Spleen (tissue), 7 donors: ENCODE results near the gene PEAK1.

ENCODE experiments used
- CTCF ChIP-seq, 11 experiments: fragments of 200-600 bp in 7 of 11; fragments of 450-650 bp in 4 of 11; sonication (generic) in 4 of 11; IDR thresholded peaks in 8 of 11; conservative IDR thresholded peaks in 3 of 11; 1 replicate in 7 of 11; 2 replicates in 4 of 11; pipeline versions ENCODE4 v1.4.0 to v1.8.0; 2016 to 2021; ENCODE audit warnings: antibody characterized with exemption in 11 of 11, inconsistent platforms in 4 of 11, mild to moderate bottlenecking in 1 of 11
- POLR2A ChIP-seq, 3 donors: fragments of 450-650 bp; IDR thresholded peaks; one replicate each; pipeline ENCODE4 v1.5.1; 2017; ENCODE audit warnings: antibody characterized with exemption in 3 of 3, mild to moderate bottlenecking in 1 of 3
- POLR2AphosphoS5 ChIP-seq, 3 donors: sonication (generic); formaldehyde crosslinking; IDR thresholded peaks; one replicate each; pipeline ENCODE4 v1.5.1; 2017; ENCODE audit warnings: antibody characterized with exemption in 3 of 3
- donor health status: DM: no; HTN: no; CAD: no; lungs with moderate emphysema.
- donor health status: DM: no; HTN: no; CAD: no.
- donor health status: DM: no; HTN: no; CAD: no.

GRCh38 chr15:77285057-77285997, 134.6 kb downstream of the PEAK1 start:
- no peak for TF ChIP-seq CTCF (IDR thresholded peaks at IDR 0.05 in 8 of 11, conservative IDR thresholded peaks at IDR 0.05 in 3 of 11)
- TF ChIP-seq POLR2AphosphoS5 (IDR thresholded peaks at IDR 0.05): no peak
- TF ChIP-seq POLR2A (IDR thresholded peaks at IDR 0.05): no peak
